Neural crest cell (in vitro differentiated cells): ENCODE data around the gene TM4SF5. TPM values are rescaled to one million over a fixed set of nuclear protein-coding genes. Genes with fewer than 3 reads are reported as not detected.
"Not testable (repeated sequence)": the region's sequence is repeated elsewhere in the genome, so short reads cannot be mapped to it uniquely, and the experiment has no call there.

Experiments
- DNase-seq: peaks from one replicate; pipeline ENCODE4 v3.0.0; 2021; ENCODE audit warnings: low read depth, mixed read lengths, low spot score
- H3K27ac Mint-ChIP-seq: one replicate; pipeline ENCODE4 v1.8.0; 2021; ENCODE audit warnings: mild to moderate bottlenecking, mixed read lengths; ENCODE audit not compliant: unreplicated experiment
- H3K27me3 Mint-ChIP-seq: 2 replicates; pipeline ENCODE4 v1.8.0; 2021; ENCODE audit warnings: low read depth, mild to moderate bottlenecking, mixed read lengths
- H3K36me3 Mint-ChIP-seq: 2 replicates; pipeline ENCODE4 v1.8.0; 2021; ENCODE audit warnings: low read depth, mild to moderate bottlenecking, mixed read lengths
- H3K4me1 Mint-ChIP-seq: 2 replicates; pipeline ENCODE4 v1.8.0; 2021; ENCODE audit warnings: mixed read lengths
- H3K4me3 Mint-ChIP-seq: one replicate; pipeline ENCODE4 v1.8.0; 2021; ENCODE audit warnings: mild to moderate bottlenecking, mixed read lengths
- H3K9me3 Mint-ChIP-seq: 2 replicates; pipeline ENCODE4 v1.8.0; 2021; ENCODE audit warnings: mixed read lengths
- CTCF ChIP-seq: fragments of 200-600 bp; sonication (generic); conservative IDR thresholded peaks from 2 replicates; pipeline ENCODE4 v1.5.0; 2021; ENCODE audit warnings: antibody characterized with exemption, mild to moderate bottlenecking
- total RNA-seq: library from RNA; stranded (reverse); gene quantifications from 2 replicates; pipeline ENCODE4 v1.2.1, GENCODE V29; 2021

The TM4SF5 gene
- total RNA-seq, 1 donor from 2014 or later = not detected

DNA sequence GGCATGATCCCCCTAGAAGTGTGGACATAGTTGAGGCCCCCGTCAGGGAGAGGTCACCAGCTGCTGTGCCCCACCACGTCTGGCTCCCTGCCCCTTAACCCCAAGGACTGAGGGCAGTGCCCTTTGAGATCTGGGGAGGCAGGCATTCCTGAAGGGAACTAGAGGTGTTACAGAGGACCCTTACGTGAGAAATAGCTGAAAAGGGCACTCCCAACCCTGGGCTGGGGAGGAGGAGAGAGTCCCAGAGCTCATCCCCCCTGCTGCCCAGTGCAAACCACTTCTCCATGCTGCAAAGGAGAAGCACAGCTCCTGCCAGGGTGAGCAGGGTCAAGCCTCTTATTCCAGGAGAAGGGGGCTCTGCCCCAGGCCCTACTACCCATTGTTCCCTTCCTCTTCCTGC, 51.1 kb downstream of the TM4SF5 start:
- Mint-ChIP-seq H3K36me3 (peaks cover 5% of the 10 kb centered on the region), H3K4me1 (no peaks in the 10 kb centered on the region), H3K27me3 (no peaks in the 10 kb centered on the region), H3K27ac (no peak overlapping the region), H3K4me3 (no peak overlapping the region), H3K9me3 (no peaks in the 10 kb centered on the region)
- no peak for TF ChIP-seq CTCF
- DNase-seq = no peak

DNA sequence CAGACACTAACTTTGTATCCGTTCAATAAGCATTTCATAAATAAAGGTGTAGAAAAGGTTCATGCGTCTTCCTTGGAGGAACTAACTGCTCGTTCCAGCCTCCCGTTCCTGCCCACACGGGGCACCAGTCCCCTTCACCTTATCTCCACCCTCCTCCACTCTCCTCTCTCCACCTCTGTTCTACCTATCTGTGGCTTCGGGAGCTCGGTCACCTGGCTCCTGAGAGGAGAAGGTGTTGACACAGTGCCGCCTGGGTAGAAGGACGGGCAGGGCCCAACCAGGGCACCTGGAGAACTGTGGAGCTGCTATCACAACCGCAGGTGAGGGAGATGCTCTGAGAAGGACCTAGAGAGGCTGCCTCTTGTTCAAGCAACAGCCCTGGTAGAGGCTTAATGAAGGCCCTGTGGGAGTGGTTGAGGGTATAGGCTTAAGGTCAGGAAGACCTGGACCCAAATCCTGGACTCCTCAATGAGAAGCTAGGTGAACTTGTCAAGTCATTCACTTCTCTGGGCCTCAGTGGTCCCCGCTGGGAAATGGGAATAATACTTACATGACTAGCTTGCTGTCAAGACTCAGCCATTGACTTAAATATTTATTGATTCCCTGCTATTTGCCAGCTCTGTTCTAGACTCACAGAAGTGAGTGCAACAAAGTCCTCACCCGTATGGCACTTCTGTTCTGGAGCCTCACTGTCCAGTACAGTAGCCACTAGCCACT, 51.8 kb downstream of the TM4SF5 start:
- H3K9me3 Mint-ChIP-seq = no peaks in the 10 kb centered on the region
- H3K27ac Mint-ChIP-seq = no peak overlapping the region
- DNase-seq = no peak
- no peaks in the 10 kb centered on the region for H3K4me1 Mint-ChIP-seq
- no peak for TF ChIP-seq CTCF
- H3K36me3 Mint-ChIP-seq = peaks cover 5% of the 10 kb centered on the region
- H3K27me3 Mint-ChIP-seq = no peaks in the 10 kb centered on the region
- no peak overlapping the region for H3K4me3 Mint-ChIP-seq

DNA sequence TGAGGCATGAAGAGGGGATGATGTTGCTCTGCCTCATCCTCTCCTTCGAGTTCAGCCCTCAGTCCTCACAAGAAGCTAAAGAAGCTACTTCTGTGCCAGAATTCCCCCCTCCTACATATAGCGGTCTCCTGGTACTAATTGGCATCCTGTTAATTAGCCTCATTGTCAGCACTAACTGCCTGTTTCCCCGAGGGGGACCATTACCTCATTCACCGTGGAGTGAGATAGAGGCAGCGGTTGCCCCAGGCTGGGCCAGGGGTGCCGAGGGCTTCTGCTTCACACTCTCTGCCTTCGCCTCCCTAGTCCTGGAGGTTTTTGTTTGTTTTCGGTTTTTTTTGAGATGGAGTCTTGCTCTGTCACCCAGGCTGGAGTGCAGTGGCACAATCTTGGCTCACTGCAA, 55.7 kb downstream of the TM4SF5 start:
- TF ChIP-seq CTCF = no peak
- Mint-ChIP-seq H3K27me3 (no peaks in the 10 kb centered on the region), H3K4me3 (no peak overlapping the region), H3K27ac (no peak overlapping the region), H3K4me1 (no peaks in the 10 kb centered on the region), H3K36me3 (no peaks in the 10 kb centered on the region), H3K9me3 (no peaks in the 10 kb centered on the region)
- no peak for DNase-seq

DNA sequence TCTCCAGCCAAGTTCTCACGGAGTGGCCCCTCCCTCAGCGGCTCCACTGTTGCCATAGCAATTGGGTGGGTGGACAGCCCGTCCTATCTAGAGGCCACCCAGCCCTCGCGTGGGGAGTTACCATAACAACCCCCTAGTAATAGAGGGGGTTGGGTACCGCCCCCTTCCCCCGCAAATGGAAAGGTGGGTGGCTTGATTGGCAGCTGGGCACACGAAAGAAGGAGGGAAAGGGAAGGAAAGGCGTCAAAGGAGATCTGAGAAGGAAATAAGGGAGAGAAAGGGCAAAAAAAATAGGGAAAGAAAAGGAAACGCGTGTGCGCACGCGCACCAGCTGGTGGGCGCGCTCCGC, 61.1 kb downstream of the TM4SF5 start:
- not testable (repeated sequence) for H3K27me3 Mint-ChIP-seq, DNase-seq, H3K9me3 Mint-ChIP-seq, H3K36me3 Mint-ChIP-seq
- Mint-ChIP-seq H3K4me3 (peak overlapping the region; percentile 93), H3K27ac (peak overlapping the region; percentile 99), H3K4me1 (peaks cover 29% of the 10 kb centered on the region)

Other genes starting within 250 kb of the TM4SF5 start
- gene MYBBP1A, start 216.5 kb upstream of the TM4SF5 start, total RNA-seq = 67.0 and 69.3 TPM in 2 replicates
- gene GGT6, start 211.3 kb upstream of the TM4SF5 start, total RNA-seq = not detected in 2 replicates
- 1.1 and 1.4 TPM in 2 replicates for gene SMTNL2, start 187.4 kb upstream of the TM4SF5 start, total RNA-seq
- 0.33 and 0.41 TPM in 2 replicates for gene ALOX15, start 130.2 kb upstream of the TM4SF5 start, total RNA-seq
- 102 and 107 TPM in 2 replicates for gene PELP1, start 67.7 kb upstream of the TM4SF5 start, total RNA-seq
- gene ARRB2, start 61.3 kb upstream of the TM4SF5 start, total RNA-seq = 66.7 and 73.4 TPM in 2 replicates
- 18.6 and 19.5 TPM in 2 replicates for gene MED11, start 40.5 kb upstream of the TM4SF5 start, total RNA-seq
- gene ZMYND15, start 32.1 kb upstream of the TM4SF5 start, total RNA-seq = not detected in 2 replicates
- not detected in 2 replicates for gene CXCL16, start 32.0 kb upstream of the TM4SF5 start, total RNA-seq
- gene VMO1, start 14.5 kb downstream of the TM4SF5 start, total RNA-seq = 1.0 and 1.6 TPM in 2 replicates
- not detected in 2 replicates for gene GLTPD2, start 17.1 kb downstream of the TM4SF5 start, total RNA-seq
- gene PSMB6, start 24.3 kb downstream of the TM4SF5 start, total RNA-seq = 174 and 181 TPM in 2 replicates
- 54.8 and 63.9 TPM in 2 replicates for gene PLD2, start 35.3 kb downstream of the TM4SF5 start, total RNA-seq
- 73.0 and 76.6 TPM in 2 replicates for gene MINK1, start 61.5 kb downstream of the TM4SF5 start, total RNA-seq
- 1.7 and 1.8 TPM in 2 replicates for gene C17orf107, start 127.7 kb downstream of the TM4SF5 start, total RNA-seq
- gene CHRNE, start 131.2 kb downstream of the TM4SF5 start, total RNA-seq = 0.21 TPM in 1 of 2 replicates, not detected in the other
- gene GP1BA, start 160.4 kb downstream of the TM4SF5 start, total RNA-seq = not detected in 2 replicates
- gene SLC25A11, start 168.2 kb downstream of the TM4SF5 start, total RNA-seq = 67.7 and 68.3 TPM in 2 replicates
- gene RNF167, start 168.4 kb downstream of the TM4SF5 start, total RNA-seq = 90.4 and 93.2 TPM in 2 replicates
- gene PFN1, start 176.6 kb downstream of the TM4SF5 start, total RNA-seq = 626 and 630 TPM in 2 replicates
- 9.1 and 10.6 TPM in 2 replicates for gene ENO3, start 179.2 kb downstream of the TM4SF5 start, total RNA-seq
- gene SPAG7, start 195.9 kb downstream of the TM4SF5 start, total RNA-seq = 76.9 and 78.9 TPM in 2 replicates
- gene CAMTA2, start 215.8 kb downstream of the TM4SF5 start, total RNA-seq = 12.5 and 17.4 TPM in 2 replicates
- 0.43 and 0.86 TPM in 2 replicates for gene INCA1, start 225.6 kb downstream of the TM4SF5 start, total RNA-seq
- 61.7 and 68.4 TPM in 2 replicates for gene KIF1C, start 226.1 kb downstream of the TM4SF5 start, total RNA-seq